Sigmoid colon (tissue), 7 donors: ENCODE data around the gene FDX1. TPM values are rescaled to one million over a fixed set of nuclear protein-coding genes. Genes with fewer than 3 reads are reported as not detected.
A peak's percentile ranks its signal among the peaks of the same experiment; 100 is the strongest.

Source experiments
- DNase-seq: peaks from one replicate; pipeline ENCODE4 v3.0.0-alpha.2; 2019
- H3K27ac ChIP-seq, 4 donors: fragments of 200-600 bp; sonication (generic); one replicate each; pipeline ENCODE4 v1.5.1; 2016 to 2019; ENCODE audit warnings: mild to moderate bottlenecking in 1 of 4
- H3K27me3 ChIP-seq, 3 donors: fragments of 200-600 bp; sonication (generic); one replicate each; pipeline ENCODE4 v1.5.1; 2019; ENCODE audit warnings: mild to moderate bottlenecking in 1 of 3
- H3K36me3 ChIP-seq, 4 donors: fragments of 200-600 bp; sonication (generic); one replicate each; pipeline ENCODE4 v1.5.1; 2016 to 2019
- H3K4me1 ChIP-seq, 4 donors: fragments of 200-600 bp; sonication (generic); one replicate each; pipeline ENCODE4 v1.5.1; 2017 to 2019
- H3K4me3 ChIP-seq, 4 donors: fragments of 200-600 bp; sonication (generic); one replicate each; pipeline ENCODE4 v1.5.1; 2017 to 2019; ENCODE audit warnings: mild to moderate bottlenecking in 2 of 4, moderate library complexity in 1 of 4
- H3K9me3 ChIP-seq, 4 donors: fragments of 200-600 bp in 3 of 4; sonication (generic) in 3 of 4; one replicate each; pipeline versions ENCODE4 v1.5.1 to v1.6.1; 2013 to 2019
- CTCF ChIP-seq, 4 experiments: fragments of 450-650 bp in 3 of 4; fragments of 200-600 bp in 1 of 4; IDR thresholded peaks; one replicate each; pipeline ENCODE4 v1.5.1; 2016 to 2019; ENCODE audit warnings: antibody characterized with exemption in 4 of 4, mild to moderate bottlenecking in 3 of 4, moderate library complexity in 2 of 4
- EP300 ChIP-seq, 4 donors: sonication (generic); formaldehyde crosslinking; IDR thresholded peaks; one replicate each; pipeline ENCODE4 v1.6.1; 2017; ENCODE audit warnings: antibody characterized with exemption in 4 of 4
- POLR2A ChIP-seq, 2 donors: fragments of 450-650 bp; IDR thresholded peaks; one replicate each; pipeline ENCODE4 v1.6.1; 2016; ENCODE audit warnings: antibody characterized with exemption in 2 of 2, mild to moderate bottlenecking in 2 of 2, moderate library complexity in 2 of 2
- POLR2AphosphoS5 ChIP-seq, 4 donors: sonication (generic); formaldehyde crosslinking; IDR thresholded peaks; one replicate each; pipeline ENCODE4 v1.6.1; 2017; ENCODE audit warnings: antibody characterized with exemption in 4 of 4
- WGBS, 2 donors: extraction: QIAGEN DNeasy Blood & Tissue Kit; methylation state at CpG; one replicate each; pipeline ENCODE4 v1.1.7; 2013; 5-methylcytosine and 5-hydroxymethylcytosine counted together
- intact Hi-C: fragments of 100-400 bp; cut with DNase I; formaldehyde crosslinking; loops from one replicate; pipeline ENCODE4 v1.15.1; 2023
- polyA plus RNA-seq, 3 donors: library from polyadenylated mRNA; stranded (reverse); fragments of 200-250 nt; gene quantifications; one replicate each; pipeline ENCODE4 v1.2.3, GENCODE V29; 2013
- total RNA-seq, 4 donors: library from RNA; depleted of rRNA; stranded (reverse); fragments of >200 nt; gene quantifications; one replicate each; pipeline ENCODE4 v1.1.0, GENCODE V29; 2016
- donor health status: healthy with polysubstance abuse.
- donor health status: Bipolar disorder and iron deficiency.
- donor health status: healthy.

FDX1 gene
- total and polyA plus RNA-seq, 7 donors = 10.5 to 33.1 (median 13.8) TPM

GRCh38 chr11:110447897-110448745, 18.4 kb downstream of the FDX1 start:
- TF ChIP-seq CTCF (IDR thresholded peaks at IDR 0.05) (peak in 2 of 4 experiments; percentile 21 to 39), EP300 (IDR thresholded peaks at IDR 0.05) (no peak), POLR2AphosphoS5 (IDR thresholded peaks at IDR 0.05) (no peak)
- Histone ChIP-seq H3K9me3 (no peaks in the 10 kb centered on the region), H3K4me1 (peaks cover 0 to 34% (median 15%) of the 10 kb centered on the region in 4 donors), H3K27me3 (no peaks in the 10 kb centered on the region), H3K36me3 (peaks cover 0 to 4% (median 0%) of the 10 kb centered on the region in 4 donors), H3K4me3 (no peak overlapping the region), H3K27ac (no peak overlapping the region)
- no peak for DNase-seq
- intact Hi-C loops = loop anchor here (5.0 kb wide), 1 partner anchor 784 kb away; no protein-coding TSS in a partner anchor
- WGBS, 2 donors = 72 to 75% methylated on average over 5 of the region's 5 CpGs

GRCh38 chr11:110450246-110450645, 20.5 kb downstream of the FDX1 start:
- Histone ChIP-seq H3K9me3 (no peaks in the 10 kb centered on the region), H3K36me3 (peaks cover 0 to 4% (median 0%) of the 10 kb centered on the region in 4 donors), H3K4me3 (no peak overlapping the region), H3K27me3 (no peaks in the 10 kb centered on the region), H3K4me1 (peaks cover 0 to 35% (median 14%) of the 10 kb centered on the region in 4 donors), H3K27ac (no peak overlapping the region)
- DNase-seq = no peak
- TF ChIP-seq POLR2AphosphoS5 (IDR thresholded peaks at IDR 0.05) = no peak
- no peak for TF ChIP-seq POLR2A (IDR thresholded peaks at IDR 0.05)
- TF ChIP-seq CTCF (IDR thresholded peaks at IDR 0.05) = no peak
- 76 to 89% methylated on average over 2 of the region's 2 CpGs for WGBS, 2 donors
- intact Hi-C loops = no loop called here

- Histone ChIP-seq H3K27me3 (no peaks in the 10 kb centered on the region), H3K4me1 (peaks cover 0 to 28% (median 12%) of the 10 kb centered on the region in 4 donors), H3K27ac (no peak overlapping the region), H3K9me3 (no peaks in the 10 kb centered on the region), H3K4me3 (no peak overlapping the region), H3K36me3 (no peaks in the 10 kb centered on the region)
- no peak for DNase-seq
- TF ChIP-seq POLR2A (IDR thresholded peaks at IDR 0.05) (no peak), EP300 (IDR thresholded peaks at IDR 0.05) (no peak), POLR2AphosphoS5 (IDR thresholded peaks at IDR 0.05) (no peak), CTCF (IDR thresholded peaks at IDR 0.05) (no peak)
- intact Hi-C loops = no loop called here
- WGBS, 2 donors = 92 to 100% methylated on average over 2 of the region's 2 CpGs
Observed at GRCh38 chr11:110452720-110453119, 23.0 kb downstream of the FDX1 start.

DNA sequence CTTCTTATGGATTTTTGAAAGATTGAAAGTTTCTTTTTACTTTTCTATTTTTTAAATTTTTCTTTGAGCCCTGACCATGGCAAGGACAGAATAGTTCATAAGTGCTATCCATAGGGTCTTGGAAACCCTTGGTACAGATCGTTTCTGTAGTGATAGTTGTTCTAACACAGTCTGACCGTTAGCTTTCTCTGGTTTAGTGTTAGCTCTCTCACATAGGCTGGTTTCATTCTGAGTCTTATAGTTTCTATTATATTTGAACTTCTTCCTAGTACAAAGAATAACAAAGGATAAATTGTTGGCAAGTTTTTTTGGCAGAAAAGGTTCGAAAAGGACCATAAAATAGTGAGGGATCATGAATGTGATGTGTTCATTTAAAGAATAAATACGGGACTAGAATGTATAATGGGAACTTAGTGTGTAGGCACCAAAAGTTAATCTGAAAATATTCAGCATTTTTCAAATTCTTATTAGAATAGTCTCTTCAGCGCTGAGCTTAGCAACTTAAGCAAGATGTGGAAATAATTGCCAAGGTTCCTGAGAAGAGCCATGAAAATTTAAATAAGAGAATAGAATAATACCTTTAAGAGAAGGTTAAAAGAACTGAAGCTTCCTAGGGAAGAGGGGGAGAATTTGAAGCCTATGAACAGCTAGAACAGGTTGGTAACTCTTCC, 24.1 kb downstream of the FDX1 start:
- H3K36me3 ChIP-seq = no peaks in the 10 kb centered on the region
- 63% methylated on average over 5 of the region's 5 CpGs for WGBS, 2 donors
- no peak overlapping the region for H3K27ac ChIP-seq
- H3K27me3 ChIP-seq = no peaks in the 10 kb centered on the region
- H3K9me3 ChIP-seq = no peaks in the 10 kb centered on the region
- intact Hi-C loops = no loop called here
- no peak for DNase-seq
- no peak for TF ChIP-seq POLR2AphosphoS5 (IDR thresholded peaks at IDR 0.05)
- no peak for TF ChIP-seq EP300 (IDR thresholded peaks at IDR 0.05)
- no peak for TF ChIP-seq POLR2A (IDR thresholded peaks at IDR 0.05)
- no peak for TF ChIP-seq CTCF (IDR thresholded peaks at IDR 0.05)
- H3K4me3 ChIP-seq = no peak overlapping the region
- H3K4me1 ChIP-seq = peaks cover 0 to 18% (median 4%) of the 10 kb centered on the region in 4 donors
